ENCODE data around the gene MMP1. TPM values are rescaled to one million over a fixed set of nuclear protein-coding genes. Genes with fewer than 3 reads are reported as not detected.

MMP1 gene
- total and polyA plus RNA-seq, 11 donors: 0.14 to 2.5 (median 0.46) TPM; not detected in 6

DNA sequence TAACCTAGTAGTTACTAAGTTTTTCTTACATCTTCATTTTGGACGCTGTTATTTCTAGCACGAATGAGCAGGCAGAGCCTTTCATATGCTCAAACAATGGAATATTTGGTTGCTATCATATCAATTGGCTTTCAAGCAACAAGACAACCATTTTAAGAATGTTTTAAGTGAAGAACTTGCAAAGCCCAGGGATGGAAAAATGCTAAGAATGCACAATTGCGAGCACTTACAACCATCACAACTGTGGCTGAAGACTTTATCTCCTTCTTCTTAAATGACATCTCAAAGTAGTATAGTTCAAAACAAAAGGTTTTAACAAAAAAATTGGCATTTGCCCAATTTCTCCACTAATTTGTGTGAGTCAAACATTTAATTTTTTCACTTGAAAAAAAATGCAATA lies 8.3 kb upstream of the MMP1 start:
- ATAC-seq (no peak), DNase-seq (no peak)
- H3K27ac ChIP-seq: no peak overlapping the region
- H3K9me3 ChIP-seq: no peaks in the 10 kb centered on the region
- peaks cover 0 to 6% (median 0%) of the 10 kb centered on the region in 9 donors for H3K27me3 ChIP-seq
- no peak overlapping the region for H3K4me3 ChIP-seq
- WGBS, 4 donors: 55 to 73% (median 70%) methylated on average over 3 of the region's 3 CpGs
- H3K36me3 ChIP-seq: no peaks in the 10 kb centered on the region
- intact Hi-C loops (cut with DNase I): no loop called here
- H3K4me1 ChIP-seq: no peaks in the 10 kb centered on the region
- TF ChIP-seq POLR2A (IDR thresholded peaks at IDR 0.05): no peak
- TF ChIP-seq CTCF (IDR thresholded peaks at IDR 0.05): no peak

DNA sequence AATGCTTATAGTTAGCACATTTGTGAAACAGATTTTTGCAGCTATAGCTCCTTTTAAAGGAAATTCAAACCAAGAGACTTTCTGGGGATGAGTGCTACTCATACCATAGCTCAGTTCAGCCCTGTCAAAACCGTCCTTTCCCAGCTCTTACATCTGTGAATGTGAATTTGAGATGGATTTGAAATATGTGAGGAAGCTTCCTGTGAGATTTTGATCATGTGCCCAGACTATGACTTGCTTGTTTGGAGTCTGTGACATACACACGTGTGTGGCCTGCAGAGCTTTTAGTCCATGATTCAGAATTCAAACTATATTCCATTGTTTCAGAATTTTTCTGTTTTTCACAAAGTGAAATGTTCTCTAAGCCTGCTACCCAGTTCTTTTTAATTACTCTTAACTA lies 4.4 kb upstream of the MMP1 start:
- intact Hi-C loops (cut with DNase I): no loop called here

GRCh38 chr11:102800767-102801166 lies 2.8 kb upstream of the MMP1 start:
- Histone ChIP-seq H3K4me3 (no peak overlapping the region), H3K27ac (no peak overlapping the region), H3K27me3 (peaks cover 0 to 5% (median 0%) of the 10 kb centered on the region in 9 donors), H3K4me1 (peaks cover 0 to 4% (median 0%) of the 10 kb centered on the region in 12 donors), H3K9me3 (no peaks in the 10 kb centered on the region), H3K36me3 (no peaks in the 10 kb centered on the region)
- ATAC-seq: no peak
- WGBS, 4 donors: 64 to 76% (median 75%) methylated on average over 4 of the region's 4 CpGs
- DNase-seq: no peak
- intact Hi-C loops (cut with DNase I): no loop called here
- no peak for TF ChIP-seq CTCF (IDR thresholded peaks at IDR 0.05)
- TF ChIP-seq POLR2A (IDR thresholded peaks at IDR 0.05): no peak

More for the DNA sequence above, 4.4 kb upstream of the MMP1 start:
- DNase-seq (no peak), ATAC-seq (peak in 1 of 4 donors; percentile 57)
- peaks cover 0 to 4% (median 0%) of the 10 kb centered on the region in 12 donors for H3K4me1 ChIP-seq
- peak overlapping the region in 1 of 12 donors; percentile 20 for H3K27ac ChIP-seq
- H3K27me3 ChIP-seq: peaks cover 0 to 5% (median 0%) of the 10 kb centered on the region in 9 donors
- TF ChIP-seq POLR2A (IDR thresholded peaks at IDR 0.05) (no peak), CTCF (IDR thresholded peaks at IDR 0.05) (no peak)
- no peaks in the 10 kb centered on the region for H3K36me3 ChIP-seq
- 32 to 48% (median 39%) methylated on average over 2 of the region's 2 CpGs for WGBS, 4 donors
- no peak overlapping the region for H3K4me3 ChIP-seq
- H3K9me3 ChIP-seq: no peaks in the 10 kb centered on the region

- no peaks in the 10 kb centered on the region for H3K36me3 ChIP-seq
- 22 to 30% (median 27%) methylated on average over 6 of the region's 6 CpGs for WGBS, 4 donors
- peaks cover 0 to 5% (median 0%) of the 10 kb centered on the region in 9 donors for H3K27me3 ChIP-seq
- no peak overlapping the region for H3K4me3 ChIP-seq
- peak overlapping the region in 6 of 12 donors; percentile 17 to 49 (median 34) for H3K27ac ChIP-seq
- no peaks in the 10 kb centered on the region for H3K9me3 ChIP-seq
- intact Hi-C loops (cut with DNase I): no loop called here
- DNase-seq: peak in 1 of 5 donors; percentile 19
- peak in 3 of 4 donors; percentile 26 to 91 (median 55) for ATAC-seq
- TF ChIP-seq POLR2A (IDR thresholded peaks at IDR 0.05): no peak
- no peak for TF ChIP-seq CTCF (IDR thresholded peaks at IDR 0.05)
- peaks cover 0 to 4% (median 0%) of the 10 kb centered on the region in 12 donors for H3K4me1 ChIP-seq
Observed at GRCh38 chr11:102799681-102800340, 1.9 kb upstream of the MMP1 start.
